Hepatocyte (in vitro differentiated cells): ENCODE measurements around the gene HTR2A. TPM values are rescaled to one million over a fixed set of nuclear protein-coding genes. Genes with fewer than 3 reads are reported as not detected.

Experiments
- DNase-seq: peaks from one replicate; pipeline ENCODE4 v3.0.0-alpha.2; 2016; ENCODE audit warnings: low spot score
- H2AFZ ChIP-seq: fragments of 200-600 bp; sonication (generic); 2 replicates; pipeline ENCODE4 v1.6.0; 2016; ENCODE audit warnings: antibody characterized with exemption, mild to moderate bottlenecking
- H3K27ac ChIP-seq: fragments of 200-600 bp; sonication (generic); 2 replicates; pipeline ENCODE4 v1.5.1; 2016; ENCODE audit warnings: mild to moderate bottlenecking
- H3K27me3 ChIP-seq: fragments of 200-600 bp; sonication (generic); 2 replicates; pipeline ENCODE4 v1.6.1; 2016
- H3K36me3 ChIP-seq: fragments of 200-600 bp; sonication (generic); replicated peaks from 2 replicates; pipeline ENCODE4 v1.5.1; 2016; ENCODE audit warnings: low read depth; ENCODE audit not compliant: insufficient read depth
- H3K4me1 ChIP-seq: fragments of 200-600 bp; sonication (generic); 2 replicates; pipeline ENCODE4 v1.5.1; 2016; ENCODE audit warnings: mild to moderate bottlenecking, moderate library complexity; ENCODE audit not compliant: insufficient read depth
- H3K4me2 ChIP-seq: fragments of 200-600 bp; sonication (generic); 2 replicates; pipeline ENCODE4 v1.6.0; 2016
- H3K4me3 ChIP-seq: fragments of 200-600 bp; sonication (generic); 2 replicates; pipeline ENCODE4 v1.5.1; 2016; ENCODE audit warnings: mild to moderate bottlenecking
- H3K79me2 ChIP-seq: fragments of 200-600 bp; sonication (generic); 2 replicates; pipeline ENCODE4 v1.6.0; 2017; ENCODE audit warnings: mild to moderate bottlenecking
- H3K9me2 ChIP-seq: fragments of 200-600 bp; sonication (generic); replicated peaks from 2 replicates; pipeline ENCODE4 v1.6.0; 2017; ENCODE audit warnings: mild to moderate bottlenecking; ENCODE audit not compliant: insufficient read depth
- H3K9me3 ChIP-seq: fragments of 200-600 bp; sonication (generic); 2 replicates; pipeline ENCODE4 v1.5.1; 2016; ENCODE audit warnings: low read depth, mild to moderate bottlenecking
- H4K20me1 ChIP-seq: fragments of 200-600 bp; sonication (generic); 2 replicates; pipeline ENCODE4 v1.6.0; 2016; ENCODE audit warnings: mild to moderate bottlenecking; ENCODE audit not compliant: insufficient read depth, poor library complexity, severe bottlenecking
- EZH2 ChIP-seq: fragments of 200-600 bp; sonication (generic); IDR thresholded peaks from 2 replicates; pipeline ENCODE4 v1.6.1; 2016; ENCODE audit warnings: antibody characterized with exemption, mild to moderate bottlenecking, borderline replicate concordance
- EZH2phosphoT487 ChIP-seq: fragments of 200-600 bp; sonication (generic); IDR thresholded peaks from one replicate; pipeline ENCODE4 v1.6.1; 2018; ENCODE audit warnings: antibody characterized with exemption, mild to moderate bottlenecking, low read depth, moderate library complexity; ENCODE audit not compliant: unreplicated experiment, severe bottlenecking
- WGBS: methylation state at CpG from one replicate; pipeline ENCODE4 v1.1.6; 2016; ENCODE audit warnings: low lambda C conversion rate; ENCODE audit errors: missing lambda C conversion rate; 5-methylcytosine and 5-hydroxymethylcytosine counted together
- polyA plus RNA-seq: library from polyadenylated mRNA; unstranded; fragments of >200 nt; fragmentation: Nextera tagmentation; extraction: Ambion mirVana; gene quantifications from 2 replicates; pipeline ENCODE4 v1.2.1, GENCODE V29; 2016
- total RNA-seq: library from RNA; depleted of rRNA; stranded (reverse); fragments of >200 nt; gene quantifications from 2 replicates; pipeline ENCODE4 v1.2.3, GENCODE V29; 2014
- TF ChIP-seq, protein P1 (sequence below): fragments of 200-600 bp; sonication (generic); IDR thresholded peaks from 2 replicates; pipeline ENCODE4 v1.5.1; 2016; ENCODE audit warnings: antibody characterized with exemption, mild to moderate bottlenecking; ENCODE audit not compliant: poor library complexity

The HTR2A gene
- total and polyA plus RNA-seq, 2 experiments from 2014 or later: 0.23 TPM; not detected in 1

- no peak overlapping the region for H3K4me2 ChIP-seq
- H2AFZ ChIP-seq: no peak overlapping the region
- H3K79me2 ChIP-seq: no peaks in the 10 kb centered on the region
- H4K20me1 ChIP-seq: no peaks in the 10 kb centered on the region
- H3K36me3 ChIP-seq: no peaks in the 10 kb centered on the region
- H3K4me1 ChIP-seq: no peaks in the 10 kb centered on the region
- peaks cover 14% of the 10 kb centered on the region for H3K27me3 ChIP-seq
- DNase-seq: no peak
- no peak overlapping the region for H3K4me3 ChIP-seq
- 87% methylated on average over 4 of the region's 4 CpGs for WGBS
- TF ChIP-seq EZH2phosphoT487 (no peak), EZH2 (no peak)
- TF ChIP-seq, protein P1, sequence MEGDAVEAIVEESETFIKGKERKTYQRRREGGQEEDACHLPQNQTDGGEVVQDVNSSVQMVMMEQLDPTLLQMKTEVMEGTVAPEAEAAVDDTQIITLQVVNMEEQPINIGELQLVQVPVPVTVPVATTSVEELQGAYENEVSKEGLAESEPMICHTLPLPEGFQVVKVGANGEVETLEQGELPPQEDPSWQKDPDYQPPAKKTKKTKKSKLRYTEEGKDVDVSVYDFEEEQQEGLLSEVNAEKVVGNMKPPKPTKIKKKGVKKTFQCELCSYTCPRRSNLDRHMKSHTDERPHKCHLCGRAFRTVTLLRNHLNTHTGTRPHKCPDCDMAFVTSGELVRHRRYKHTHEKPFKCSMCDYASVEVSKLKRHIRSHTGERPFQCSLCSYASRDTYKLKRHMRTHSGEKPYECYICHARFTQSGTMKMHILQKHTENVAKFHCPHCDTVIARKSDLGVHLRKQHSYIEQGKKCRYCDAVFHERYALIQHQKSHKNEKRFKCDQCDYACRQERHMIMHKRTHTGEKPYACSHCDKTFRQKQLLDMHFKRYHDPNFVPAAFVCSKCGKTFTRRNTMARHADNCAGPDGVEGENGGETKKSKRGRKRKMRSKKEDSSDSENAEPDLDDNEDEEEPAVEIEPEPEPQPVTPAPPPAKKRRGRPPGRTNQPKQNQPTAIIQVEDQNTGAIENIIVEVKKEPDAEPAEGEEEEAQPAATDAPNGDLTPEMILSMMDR: no peak
- H3K27ac ChIP-seq: no peak overlapping the region
- H3K9me3 ChIP-seq: no peaks in the 10 kb centered on the region
- no peaks in the 10 kb centered on the region for H3K9me2 ChIP-seq
Measured at GRCh38 chr13:46885018-46885417, 11.8 kb downstream of the HTR2A start.

GRCh38 chr13:46884531-46884930 is 12.3 kb downstream of the HTR2A start:
- H3K9me2 ChIP-seq: no peaks in the 10 kb centered on the region
- no peaks in the 10 kb centered on the region for H3K9me3 ChIP-seq
- H3K4me2 ChIP-seq: no peak overlapping the region
- TF ChIP-seq, protein P1: no peak
- TF ChIP-seq EZH2phosphoT487: no peak
- TF ChIP-seq EZH2: no peak
- no peak overlapping the region for H2AFZ ChIP-seq
- no peak overlapping the region for H3K4me3 ChIP-seq
- 90% methylated on average over 3 of the region's 3 CpGs for WGBS
- no peaks in the 10 kb centered on the region for H3K79me2 ChIP-seq
- H3K27me3 ChIP-seq: peaks cover 10% of the 10 kb centered on the region
- no peak for DNase-seq
- no peaks in the 10 kb centered on the region for H4K20me1 ChIP-seq
- H3K4me1 ChIP-seq: no peaks in the 10 kb centered on the region
- H3K36me3 ChIP-seq: no peaks in the 10 kb centered on the region
- no peak overlapping the region for H3K27ac ChIP-seq

- no peak for DNase-seq
- Histone ChIP-seq H3K4me2 (no peak overlapping the region), H3K79me2 (no peaks in the 10 kb centered on the region), H3K9me3 (no peaks in the 10 kb centered on the region), H3K36me3 (no peaks in the 10 kb centered on the region), H3K9me2 (no peaks in the 10 kb centered on the region), H2AFZ (no peak overlapping the region), H4K20me1 (no peaks in the 10 kb centered on the region), H3K4me1 (no peaks in the 10 kb centered on the region), H3K27me3 (peaks cover 13% of the 10 kb centered on the region), H3K4me3 (no peak overlapping the region), H3K27ac (no peak overlapping the region)
- no peak for TF ChIP-seq EZH2phosphoT487
- TF ChIP-seq, protein P1: no peak
- TF ChIP-seq EZH2: no peak
- 34% methylated on average over 2 of the region's 2 CpGs for WGBS
Measured at GRCh38 chr13:46881621-46882020, 15.2 kb downstream of the HTR2A start.

GRCh38 chr13:46874006-46874405 is 22.8 kb downstream of the HTR2A start:
- no peak for DNase-seq
- Histone ChIP-seq H3K27ac (no peak overlapping the region), H3K27me3 (peaks cover 13% of the 10 kb centered on the region), H4K20me1 (no peaks in the 10 kb centered on the region), H3K4me3 (no peak overlapping the region), H3K4me2 (no peak overlapping the region), H3K4me1 (no peaks in the 10 kb centered on the region), H2AFZ (no peak overlapping the region), H3K79me2 (no peaks in the 10 kb centered on the region), H3K36me3 (no peaks in the 10 kb centered on the region), H3K9me3 (no peaks in the 10 kb centered on the region), H3K9me2 (no peaks in the 10 kb centered on the region)
- WGBS: 96% methylated on average over 5 of the region's 5 CpGs
- TF ChIP-seq EZH2: no peak
- TF ChIP-seq, protein P1: no peak
- no peak for TF ChIP-seq EZH2phosphoT487
